Stimulated activated CD8-positive, alpha-beta memory T cell treated with anti-CD3 and anti-CD28 coated beads, Interleukin-12 subunit alpha, Interleukin-12 subunit beta, amount 100 ng/mL, for 1 hour (primary cell): ENCODE measurements around the gene HOXB1.
A peak's percentile ranks its signal among the peaks of the same experiment; 100 is the strongest.
"Not testable (repeated sequence)": the region's sequence is repeated elsewhere in the genome, so short reads cannot be mapped to it uniquely, and the experiment has no call there.

Source experiments
- DNase-seq: peaks from one replicate; pipeline ENCODE4 v3.0.0-alpha.2; 2020; ENCODE audit warnings: low read depth

Gene HOXB1

GRCh38 chr17:48519427-48519826, 11.4 kb downstream of the HOXB1 start:
- DNase-seq: no peak

DNA sequence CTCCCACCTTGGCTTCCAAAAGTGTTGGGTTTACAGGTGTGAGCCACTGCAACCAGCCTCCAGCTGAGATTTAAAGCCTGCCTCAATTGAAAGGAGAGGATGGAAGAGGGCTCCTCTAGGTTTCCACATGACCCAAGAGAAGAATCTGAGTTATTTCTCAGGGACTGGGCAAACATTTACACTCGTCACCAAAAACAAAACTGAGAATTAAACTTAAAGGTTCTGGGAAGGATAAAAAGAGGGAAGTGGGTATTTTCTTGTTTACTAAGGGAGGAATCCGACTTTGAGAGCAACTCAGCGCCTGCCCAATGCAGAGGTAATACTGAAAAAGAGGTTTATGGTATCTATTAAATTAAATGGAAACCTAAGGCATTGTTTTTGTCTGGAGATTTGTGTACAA, 13.3 kb downstream of the HOXB1 start:
- no peak for DNase-seq

- no peak for DNase-seq
Measured at GRCh38 chr17:48515925-48516900, 14.6 kb downstream of the HOXB1 start.

GRCh38 chr17:48514477-48514876, 16.3 kb downstream of the HOXB1 start:
- DNase-seq: no peak

DNA sequence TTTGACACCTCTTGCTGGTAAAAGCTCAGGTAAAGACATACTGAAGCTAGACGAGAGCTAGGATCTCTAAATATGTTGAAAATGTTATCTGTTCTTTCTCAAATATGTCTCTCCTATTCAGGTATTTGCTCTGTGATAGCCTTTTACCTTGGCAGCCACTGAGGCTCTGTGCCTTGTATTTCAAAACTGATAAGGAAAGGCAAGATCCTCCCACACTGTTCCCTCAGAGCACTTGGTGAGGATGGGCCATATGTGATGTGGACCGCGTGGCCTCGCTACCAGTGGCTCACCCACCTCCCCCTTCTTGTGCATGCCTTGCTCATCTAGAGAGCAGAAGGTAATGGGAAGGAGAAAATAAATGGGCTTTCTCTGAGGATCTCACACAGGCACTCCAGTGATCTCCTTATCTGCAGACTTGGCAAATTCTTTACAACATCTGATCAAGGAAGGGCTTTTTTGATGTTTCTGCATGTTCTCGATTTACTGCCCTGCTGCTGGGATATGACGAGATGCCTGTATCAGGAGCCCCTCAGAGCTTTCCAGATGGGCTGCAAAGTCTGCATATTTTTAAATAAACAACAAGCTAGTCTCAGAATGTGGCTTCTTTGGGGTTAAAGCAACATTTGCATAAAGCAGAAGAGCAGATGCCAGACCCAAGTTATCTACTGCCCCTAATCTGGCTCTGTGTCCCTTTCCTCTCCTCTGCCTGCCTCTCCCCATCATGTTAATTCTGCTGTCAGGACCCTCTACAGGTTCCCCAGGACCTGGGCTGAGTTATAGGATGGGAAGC, 16.9 kb downstream of the HOXB1 start:
- no peak for DNase-seq

DNA sequence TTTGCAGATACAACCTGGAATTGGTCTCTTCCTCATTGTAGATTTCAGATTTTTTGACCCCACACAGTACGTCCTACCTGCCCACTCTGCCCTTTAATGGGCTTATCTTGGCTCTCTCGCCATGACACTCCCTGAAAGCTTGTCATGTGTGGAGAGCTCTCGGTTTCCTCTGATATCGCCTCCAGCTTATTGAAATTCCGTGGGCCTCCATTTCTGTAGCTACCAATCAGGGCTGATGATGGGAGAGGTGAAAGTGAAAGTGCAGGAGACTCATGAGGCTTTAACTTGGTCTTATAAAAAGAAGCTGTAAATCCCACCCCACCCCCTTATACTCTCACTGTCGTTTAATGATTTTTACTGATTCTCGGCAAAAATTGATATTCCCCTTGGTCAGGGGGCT, 17.7 kb downstream of the HOXB1 start:
- DNase-seq: no peak

DNA sequence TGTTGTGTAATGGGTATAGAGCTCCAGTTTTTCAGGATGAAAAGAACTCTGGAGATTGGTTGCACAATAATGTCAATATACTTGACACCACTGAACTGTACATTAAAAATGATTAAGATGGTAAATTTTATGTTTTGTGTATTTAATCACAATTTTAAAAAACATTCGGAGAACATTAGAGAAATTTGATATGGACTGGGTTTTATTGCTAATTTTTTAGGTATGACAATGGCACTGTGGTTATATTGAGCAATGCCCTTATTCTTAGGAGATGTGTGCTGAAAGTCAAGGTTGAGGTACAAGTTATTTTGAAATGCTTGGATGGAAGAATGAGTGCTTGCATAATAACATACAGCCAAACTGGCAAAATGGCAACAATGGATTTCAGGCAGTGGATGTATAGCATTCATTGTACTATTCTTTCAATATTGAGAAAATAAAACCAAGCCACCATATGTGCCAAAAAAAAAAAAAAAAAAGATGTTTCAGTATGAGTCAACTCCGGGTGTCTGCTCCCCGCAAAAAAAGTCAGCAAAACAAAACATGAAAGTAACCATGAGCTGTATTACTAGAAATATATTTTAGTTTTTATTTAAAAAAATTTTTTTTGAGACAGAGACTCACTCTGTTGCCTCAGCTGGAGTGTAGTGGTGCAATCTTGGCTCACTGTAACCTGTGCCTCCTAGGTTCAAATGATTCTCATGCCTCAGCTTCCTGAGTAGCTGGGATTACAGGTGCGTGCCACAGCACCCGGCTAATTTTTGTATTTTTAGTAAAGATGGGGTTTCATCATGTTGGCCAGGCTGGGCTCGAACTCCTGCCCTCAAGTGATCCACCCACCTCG, 19.8 kb downstream of the HOXB1 start:
- DNase-seq: no peak

DNA sequence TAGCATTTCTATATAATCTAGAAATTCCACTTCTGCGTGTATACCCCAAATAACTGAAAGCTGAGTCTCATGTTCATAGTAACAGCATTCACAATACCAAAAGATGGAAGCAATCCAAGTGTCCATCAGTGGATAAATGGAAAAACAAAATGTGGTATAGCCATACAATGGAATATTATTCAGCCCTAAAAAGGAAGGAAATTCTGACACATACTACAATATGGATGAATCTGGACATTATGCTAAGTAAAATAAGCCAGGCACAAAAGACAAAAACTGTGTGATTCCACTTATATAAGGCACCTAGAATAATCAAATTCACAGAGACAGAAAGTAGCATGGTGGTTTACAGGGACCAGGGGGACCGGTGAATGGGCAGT, 20.4 kb downstream of the HOXB1 start:
- no peak for DNase-seq

- not testable (repeated sequence) for DNase-seq
Measured at GRCh38 chr17:48509708-48510107, 21.1 kb downstream of the HOXB1 start.

GRCh38 chr17:48506246-48506645, 24.6 kb downstream of the HOXB1 start:
- no peak for DNase-seq

DNA sequence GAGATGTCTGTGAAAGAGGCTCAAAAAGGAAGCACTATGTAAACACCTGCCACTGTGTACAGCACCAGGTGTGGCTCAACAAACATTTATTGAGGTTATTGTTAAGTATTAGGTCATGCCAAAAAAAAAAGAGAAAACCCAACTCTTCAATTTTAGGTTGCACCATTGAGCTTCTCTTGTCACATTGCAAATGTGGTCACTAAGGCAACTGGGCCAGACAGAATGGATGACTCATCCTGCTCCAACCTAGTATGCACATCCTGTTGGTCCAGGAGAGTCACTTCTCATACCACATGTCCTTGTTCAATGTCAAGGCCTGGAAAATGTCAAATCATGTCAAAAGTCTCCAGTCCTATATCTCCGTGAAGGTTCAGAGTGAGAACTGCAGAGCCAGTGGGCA, 25.0 kb downstream of the HOXB1 start:
- DNase-seq: peak; percentile 20

- DNase-seq: no peak
Measured at GRCh38 chr17:48504953-48505352, 25.9 kb downstream of the HOXB1 start.

DNA sequence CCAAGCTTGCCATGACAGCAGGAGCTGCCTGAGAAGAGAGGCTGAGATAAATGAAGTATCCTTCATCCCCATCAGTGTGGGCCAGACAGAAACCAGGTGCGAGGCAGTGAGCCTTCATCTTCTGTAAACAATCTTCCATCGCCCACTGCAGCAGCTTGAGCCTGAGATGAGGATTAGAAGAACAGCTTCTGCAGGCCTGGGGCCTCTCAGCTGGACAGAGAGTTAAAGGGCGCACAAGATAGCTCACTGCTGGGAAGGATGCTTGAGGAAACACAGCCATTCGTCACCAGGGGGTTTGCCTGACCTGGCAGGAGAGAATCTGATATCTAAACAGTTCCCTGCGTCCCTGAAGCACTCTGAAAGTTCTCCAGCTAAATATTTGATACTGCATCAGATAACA, 27.1 kb downstream of the HOXB1 start:
- no peak for DNase-seq

GRCh38 chr17:48502901-48503300, 27.9 kb downstream of the HOXB1 start:
- no peak for DNase-seq

DNA sequence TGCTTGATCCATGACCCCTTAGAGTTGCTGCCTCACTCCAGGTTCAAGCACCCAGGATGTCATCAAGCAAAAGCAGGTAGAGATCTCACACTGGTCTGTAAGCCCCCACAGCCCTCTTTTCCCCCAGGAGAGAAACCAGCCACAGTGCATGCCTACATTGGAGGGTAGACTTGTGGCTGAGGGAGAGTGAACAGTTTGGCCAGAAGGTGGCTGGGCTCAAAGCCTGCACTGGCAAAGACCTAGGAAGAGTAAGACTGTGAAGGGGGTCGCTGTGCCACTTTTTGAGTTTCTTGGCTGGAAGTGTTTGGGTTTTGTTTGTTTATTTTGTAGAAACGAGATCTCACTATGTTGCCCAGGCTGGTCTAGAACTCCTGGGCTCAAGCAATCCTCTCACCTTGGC, 28.5 kb downstream of the HOXB1 start:
- DNase-seq: no peak

DNA sequence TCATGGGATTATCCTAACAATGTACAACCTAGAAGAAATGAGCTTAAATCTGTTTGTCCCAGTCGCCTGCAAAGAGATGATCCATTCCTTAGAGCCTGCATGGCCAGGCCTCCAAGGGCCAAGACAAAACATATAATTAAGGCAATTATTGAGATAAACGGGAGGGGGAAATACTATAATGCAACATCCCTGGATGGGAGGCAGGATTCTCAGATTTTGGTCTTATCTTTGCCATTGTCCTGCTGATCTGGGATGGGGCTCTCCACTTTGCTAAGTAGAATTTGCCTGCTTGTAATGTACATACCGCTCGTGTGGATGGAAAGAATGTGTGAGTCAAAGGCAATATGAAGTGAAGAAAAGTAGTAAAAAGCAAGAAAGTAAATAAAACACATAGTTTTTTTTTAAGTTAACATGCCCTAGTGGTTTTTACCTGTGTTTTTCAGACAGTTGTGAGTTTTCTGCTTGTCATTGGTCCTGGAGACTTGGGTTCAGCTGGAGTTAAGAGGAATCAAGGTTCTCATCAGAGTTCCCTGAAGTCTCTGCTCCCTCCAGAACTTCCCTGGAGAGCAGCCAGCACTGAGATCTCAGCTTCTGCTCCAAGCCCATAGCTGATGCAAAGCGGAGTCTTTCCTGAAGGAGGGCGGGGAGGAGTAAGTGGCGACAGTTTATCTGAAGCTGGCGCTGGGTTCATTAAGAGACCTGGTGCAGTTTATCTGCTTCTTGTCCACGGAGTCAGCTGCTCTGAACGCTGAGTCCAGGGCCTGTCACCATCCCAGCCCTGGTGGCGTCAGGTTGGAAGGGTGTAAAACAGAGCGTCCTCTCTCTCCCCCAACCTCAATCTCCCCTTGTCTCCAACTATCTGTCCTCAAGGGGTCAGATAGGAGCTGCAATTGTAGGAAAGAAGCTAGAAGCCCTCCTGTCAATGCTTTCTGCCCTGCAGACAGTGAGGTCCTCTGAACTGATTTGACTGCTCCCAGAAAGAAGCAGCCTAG, 30.1 kb downstream of the HOXB1 start:
- DNase-seq: no peak

DNA sequence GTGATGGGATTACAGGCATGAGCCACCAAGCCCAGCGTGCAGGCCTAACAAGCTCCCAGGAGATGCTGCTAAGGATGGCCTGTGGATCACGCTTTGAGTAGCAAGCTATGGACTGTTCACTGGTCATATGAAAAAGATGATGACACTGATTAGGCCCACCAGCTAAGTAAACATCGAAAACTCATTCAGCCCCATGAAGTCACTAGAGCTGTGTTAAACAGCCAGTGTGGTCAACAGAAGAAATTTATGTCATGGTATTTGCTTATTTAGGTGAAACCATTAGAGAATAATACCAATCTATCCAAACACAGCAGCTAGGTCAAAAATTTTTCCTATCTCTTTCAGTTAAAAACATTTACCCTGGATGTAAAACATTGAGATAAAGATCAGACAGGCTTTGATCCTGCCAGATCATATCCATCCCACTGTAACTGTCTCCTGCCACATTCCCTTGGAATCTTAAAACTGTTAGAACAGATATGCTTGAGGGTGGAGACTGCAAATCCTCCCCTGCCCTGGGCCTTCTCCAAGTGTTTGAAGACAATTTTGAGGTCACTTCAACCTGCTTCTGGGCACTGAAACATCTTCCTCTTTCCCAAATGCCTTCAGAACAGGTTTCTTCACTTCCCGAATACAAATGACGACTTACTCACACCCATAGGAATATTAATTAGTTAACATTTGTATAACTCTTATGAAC, 30.9 kb downstream of the HOXB1 start:
- DNase-seq: no peak

DNA sequence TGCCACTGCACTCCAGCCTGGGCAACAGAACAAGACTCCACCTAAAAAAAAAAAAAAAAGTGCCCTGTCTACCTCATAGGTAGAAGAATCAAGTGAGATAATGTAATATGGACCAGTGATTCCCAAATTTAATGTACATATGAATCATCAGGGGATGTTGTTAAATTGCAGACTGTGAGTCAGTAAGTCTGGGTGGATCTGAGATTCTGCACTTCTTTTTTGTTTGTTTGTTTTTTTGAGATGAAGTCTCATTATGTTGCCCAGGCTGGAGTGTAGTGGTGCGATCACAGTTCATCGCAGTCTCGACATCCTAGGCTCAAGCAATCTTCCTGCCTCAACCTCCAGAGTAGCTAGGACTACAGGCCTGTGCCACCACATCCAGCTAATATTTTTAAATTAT, 31.6 kb downstream of the HOXB1 start:
- DNase-seq: no peak

GRCh38 chr17:48498164-48498850, 32.5 kb downstream of the HOXB1 start:
- DNase-seq: no peak

DNA sequence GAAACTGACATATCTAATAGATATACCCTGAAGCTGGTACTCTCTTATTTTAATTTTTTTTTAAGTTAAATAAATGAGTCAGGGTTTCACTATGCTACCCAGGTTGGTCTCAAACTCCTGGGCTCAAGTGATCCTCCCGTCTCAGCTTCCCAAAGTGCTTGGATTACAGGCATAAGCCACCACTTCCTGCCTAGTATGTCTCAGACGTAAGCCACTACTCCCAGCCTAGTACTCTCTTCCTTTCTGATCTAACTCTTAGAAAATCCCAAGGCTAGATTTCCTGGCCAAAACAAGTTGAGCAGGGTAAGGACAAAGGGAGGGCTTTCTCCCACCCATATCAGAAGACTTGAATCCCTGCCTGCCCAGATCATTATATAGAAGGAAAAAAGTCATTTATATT, 33.7 kb downstream of the HOXB1 start:
- DNase-seq: no peak
